SJCRH30 (cell line): Measurements from ENCODE around the gene BRINP2. TPM values are rescaled to one million over a fixed set of nuclear protein-coding genes. Genes with fewer than 3 reads are reported as not detected.

Source experiments
- DNase-seq, 2 experiments: peaks; one replicate each; pipeline ENCODE4 v3.0.0-alpha.2; 2015 to 2020
- H3K27ac ChIP-seq: fragments of 250-450 bp; sonication (Bioruptor Pico); 2 replicates; pipeline ENCODE4 v1.5.1; 2020; ENCODE audit warnings: mild to moderate bottlenecking, moderate library complexity
- H3K27me3 ChIP-seq: fragments of 250-450 bp; sonication (Bioruptor Pico); 2 replicates; pipeline ENCODE4 v1.5.1; 2020; ENCODE audit warnings: mild to moderate bottlenecking, moderate library complexity
- H3K36me3 ChIP-seq: fragments of 250-450 bp; sonication (Bioruptor Pico); 2 replicates; pipeline ENCODE4 v1.5.1; 2020; ENCODE audit warnings: mild to moderate bottlenecking, moderate library complexity
- H3K4me1 ChIP-seq: fragments of 250-450 bp; sonication (Bioruptor Pico); 2 replicates; pipeline ENCODE4 v1.5.1; 2020; ENCODE audit warnings: mild to moderate bottlenecking, moderate library complexity
- H3K4me3 ChIP-seq: fragments of 250-450 bp; sonication (Bioruptor Pico); 2 replicates; pipeline ENCODE4 v1.5.1; 2020; ENCODE audit warnings: mild to moderate bottlenecking, moderate library complexity
- H3K9me3 ChIP-seq: fragments of 250-450 bp; sonication (Bioruptor Pico); replicated peaks from 2 replicates; pipeline ENCODE4 v1.5.1; 2020; ENCODE audit warnings: mild to moderate bottlenecking, moderate library complexity
- total RNA-seq: library from RNA; depleted of rRNA; stranded (reverse); fragments of >200 nt; shearing (Covaris generic); gene quantifications from 2 replicates; pipeline ENCODE4 v1.2.3, GENCODE V29; 2014

BRINP2 gene
- total RNA-seq, 1 experiment from 2014 or later: not detected

GRCh38 chr1:177185209-177185608, 14.5 kb downstream of the BRINP2 start:
- peak in 1 of 2 experiments; percentile 7 for DNase-seq
- Histone ChIP-seq H3K36me3 (no peaks in the 10 kb centered on the region), H3K4me1 (no peaks in the 10 kb centered on the region), H3K9me3 (no peaks in the 10 kb centered on the region), H3K27ac (no peak overlapping the region), H3K4me3 (no peak overlapping the region), H3K27me3 (no peaks in the 10 kb centered on the region)

- DNase-seq: no peak
- H3K27ac ChIP-seq: no peak overlapping the region
- H3K9me3 ChIP-seq: no peaks in the 10 kb centered on the region
- H3K4me1 ChIP-seq: no peaks in the 10 kb centered on the region
- H3K4me3 ChIP-seq: no peak overlapping the region
- no peaks in the 10 kb centered on the region for H3K27me3 ChIP-seq
- H3K36me3 ChIP-seq: no peaks in the 10 kb centered on the region
These were observed 15.9 kb downstream of the BRINP2 start for GRCh38 chr1:177186639-177187038.

- Histone ChIP-seq H3K36me3 (no peaks in the 10 kb centered on the region), H3K27ac (no peak overlapping the region), H3K27me3 (no peaks in the 10 kb centered on the region), H3K9me3 (no peaks in the 10 kb centered on the region), H3K4me1 (no peaks in the 10 kb centered on the region), H3K4me3 (no peak overlapping the region)
- DNase-seq: no peak
These were observed 19.7 kb downstream of the BRINP2 start for GRCh38 chr1:177190308-177190970.

- Histone ChIP-seq H3K27me3 (no peaks in the 10 kb centered on the region), H3K4me3 (no peak overlapping the region), H3K4me1 (no peaks in the 10 kb centered on the region), H3K36me3 (no peaks in the 10 kb centered on the region), H3K27ac (no peak overlapping the region), H3K9me3 (no peaks in the 10 kb centered on the region)
- DNase-seq: no peak
These were observed 27.5 kb downstream of the BRINP2 start for GRCh38 chr1:177198243-177198642.

- Histone ChIP-seq H3K4me3 (no peak overlapping the region), H3K27ac (no peak overlapping the region), H3K27me3 (no peaks in the 10 kb centered on the region), H3K9me3 (no peaks in the 10 kb centered on the region), H3K4me1 (no peaks in the 10 kb centered on the region), H3K36me3 (no peaks in the 10 kb centered on the region)
- DNase-seq: no peak
These were observed 29.5 kb downstream of the BRINP2 start for GRCh38 chr1:177200290-177200689.

GRCh38 chr1:177206831-177207355, 36.1 kb downstream of the BRINP2 start:
- H3K36me3 ChIP-seq: no peaks in the 10 kb centered on the region
- H3K9me3 ChIP-seq: no peaks in the 10 kb centered on the region
- H3K4me1 ChIP-seq: no peaks in the 10 kb centered on the region
- H3K27me3 ChIP-seq: no peaks in the 10 kb centered on the region
- no peak overlapping the region for H3K27ac ChIP-seq
- H3K4me3 ChIP-seq: no peak overlapping the region
- DNase-seq: no peak

GRCh38 chr1:177208920-177209319, 38.2 kb downstream of the BRINP2 start:
- DNase-seq: no peak
- Histone ChIP-seq H3K4me3 (no peak overlapping the region), H3K36me3 (no peaks in the 10 kb centered on the region), H3K4me1 (no peaks in the 10 kb centered on the region), H3K9me3 (no peaks in the 10 kb centered on the region), H3K27ac (no peak overlapping the region), H3K27me3 (no peaks in the 10 kb centered on the region)

GRCh38 chr1:177209357-177209756, 38.6 kb downstream of the BRINP2 start:
- Histone ChIP-seq H3K4me3 (no peak overlapping the region), H3K27me3 (no peaks in the 10 kb centered on the region), H3K27ac (no peak overlapping the region), H3K4me1 (no peaks in the 10 kb centered on the region), H3K9me3 (no peaks in the 10 kb centered on the region), H3K36me3 (no peaks in the 10 kb centered on the region)
- DNase-seq: peak; percentile 53 to 55

GRCh38 chr1:177210071-177210470, 39.3 kb downstream of the BRINP2 start:
- Histone ChIP-seq H3K9me3 (no peaks in the 10 kb centered on the region), H3K27me3 (no peaks in the 10 kb centered on the region), H3K4me1 (no peaks in the 10 kb centered on the region), H3K27ac (no peak overlapping the region), H3K4me3 (no peak overlapping the region), H3K36me3 (no peaks in the 10 kb centered on the region)
- no peak for DNase-seq

- DNase-seq: no peak
- Histone ChIP-seq H3K27ac (no peak overlapping the region), H3K36me3 (no peaks in the 10 kb centered on the region), H3K9me3 (no peaks in the 10 kb centered on the region), H3K4me3 (no peak overlapping the region), H3K4me1 (no peaks in the 10 kb centered on the region), H3K27me3 (no peaks in the 10 kb centered on the region)
These were observed 40.5 kb downstream of the BRINP2 start for GRCh38 chr1:177211231-177211630.

GRCh38 chr1:177216587-177217202, 45.9 kb downstream of the BRINP2 start:
- Histone ChIP-seq H3K4me1 (no peaks in the 10 kb centered on the region), H3K9me3 (no peaks in the 10 kb centered on the region), H3K27me3 (no peaks in the 10 kb centered on the region), H3K27ac (no peak overlapping the region), H3K4me3 (no peak overlapping the region), H3K36me3 (no peaks in the 10 kb centered on the region)
- DNase-seq: no peak

GRCh38 chr1:177219554-177220458, 49.0 kb downstream of the BRINP2 start:
- H3K27ac ChIP-seq: no peak overlapping the region

GRCh38 chr1:177223359-177223758, 52.6 kb downstream of the BRINP2 start:
- DNase-seq: no peak
- Histone ChIP-seq H3K27ac (no peak overlapping the region), H3K36me3 (no peaks in the 10 kb centered on the region), H3K4me1 (no peaks in the 10 kb centered on the region), H3K4me3 (no peak overlapping the region), H3K9me3 (no peaks in the 10 kb centered on the region), H3K27me3 (no peaks in the 10 kb centered on the region)

More at GRCh38 chr1:177219554-177220458, 49.0 kb downstream of the BRINP2 start:
- peak in 1 of 2 experiments; percentile 4 for DNase-seq
- H3K4me3 ChIP-seq: no peak overlapping the region
- no peaks in the 10 kb centered on the region for H3K4me1 ChIP-seq
- H3K9me3 ChIP-seq: no peaks in the 10 kb centered on the region
- no peaks in the 10 kb centered on the region for H3K36me3 ChIP-seq
- no peaks in the 10 kb centered on the region for H3K27me3 ChIP-seq

GRCh38 chr1:177227978-177228692, 57.4 kb downstream of the BRINP2 start:
- Histone ChIP-seq H3K4me3 (no peak overlapping the region), H3K9me3 (no peaks in the 10 kb centered on the region), H3K27ac (no peak overlapping the region), H3K27me3 (no peaks in the 10 kb centered on the region), H3K4me1 (no peaks in the 10 kb centered on the region), H3K36me3 (no peaks in the 10 kb centered on the region)
- no peak for DNase-seq
